GM12878 (cell line): Measurements from ENCODE around the gene JUN. TPM values are rescaled to one million over a fixed set of nuclear protein-coding genes. Genes with fewer than 3 reads are reported as not detected.

Experiments
- ATAC-seq: fragments of 200-7000 bp; cut with Tn5 transposase; 3 replicates; pipeline ENCODE4 v1.9.1; 2020; ENCODE audit warnings: mild to moderate bottlenecking, moderate library complexity
- BruUV-seq: library from RNA; stranded (reverse); fragments of 400-500 nt; replicated peaks from 2 replicates; lab custom pipeline; 2021; lab: Mats Ljungman, UMichigan
- CTCF ChIA-PET: fragments of 300-600 bp; sonication (Branson Sonifier 250); formaldehyde crosslinking; extraction: SDS; loops from one replicate; lab custom pipeline; 2021; ENCODE audit warnings: inconsistent platforms; lab: Yijun Ruan, JAX
- POLR2A ChIA-PET: fragments of 350-600 bp; formaldehyde crosslinking; extraction: SDS; loops from one replicate; lab custom pipeline; 2021; ENCODE audit warnings: inconsistent platforms; lab: Charles Lee
- RAD21 ChIA-PET: fragments of 300-600 bp; sonication (Branson Sonifier 250); formaldehyde crosslinking; loops from one replicate; lab custom pipeline; 2023; ENCODE audit warnings: antibody characterized with exemption; ENCODE audit not compliant: unreplicated experiment; lab: Charles Lee
- SMC1A ChIA-PET: fragments of 300-600 bp; sonication (Branson Sonifier 250); formaldehyde crosslinking; loops from one replicate; lab custom pipeline; 2023; ENCODE audit not compliant: unreplicated experiment, uncharacterized antibody; lab: Charles Lee
- DNase-seq: peaks from one replicate; pipeline ENCODE4 v3.0.0-alpha.2; 2011; ENCODE audit warnings: low read depth, low spot score
- FAIRE-seq: peaks from 3 replicates; lab custom pipeline; 2011; peaks lifted over from hg19 to GRCh38; lab: Jason Lieb, UNC
- H2AFZ ChIP-seq: 2 replicates; pipeline ENCODE4 v1.6.0; 2011; ENCODE audit warnings: low read depth, low read length, control low read depth; ENCODE audit not compliant: control insufficient read depth
- H3K27ac ChIP-seq: 2 replicates; pipeline ENCODE4 v1.5.1; 2011; ENCODE audit warnings: control low read depth; ENCODE audit not compliant: control insufficient read depth, insufficient read depth
- H3K27me3 ChIP-seq, 2 experiments: replicated peaks in 1 of 2; 2 replicates each; pipeline versions ENCODE4 v1.6.0 to v1.6.1; 2011; ENCODE audit warnings: low read length in 1 of 2; ENCODE audit not compliant: control insufficient read depth in 2 of 2, insufficient read depth in 2 of 2
- H3K36me3 ChIP-seq, 2 experiments: 2 replicates each; pipeline ENCODE4 v1.5.1; 2011; ENCODE audit warnings: low read length in 1 of 2; ENCODE audit not compliant: control insufficient read depth in 2 of 2, insufficient read depth in 2 of 2
- H3K4me1 ChIP-seq: 2 replicates; pipeline ENCODE4 v1.6.1; 2011; ENCODE audit warnings: mild to moderate bottlenecking, low read length, moderate library complexity, mixed read lengths; ENCODE audit not compliant: control insufficient read depth, insufficient read depth
- H3K4me2 ChIP-seq: 2 replicates; pipeline ENCODE4 v1.6.0; 2011; ENCODE audit warnings: control low read depth; ENCODE audit not compliant: control insufficient read depth, insufficient read depth
- H3K4me3 ChIP-seq: fragments of 200-600 bp; sonication (generic); 2 replicates; pipeline ENCODE4 v1.5.1; 2016
- H3K79me2 ChIP-seq: 2 replicates; pipeline ENCODE4 v1.6.0; 2011; ENCODE audit warnings: low read length; ENCODE audit not compliant: control insufficient read depth, insufficient read depth
- H3K9ac ChIP-seq: 2 replicates; pipeline ENCODE4 v1.8.0; 2011; ENCODE audit warnings: low read length, control low read depth, mixed read lengths; ENCODE audit not compliant: control insufficient read depth, insufficient read depth
- H3K9me3 ChIP-seq: replicated peaks from 3 replicates; pipeline ENCODE4 v1.5.1; 2011; ENCODE audit warnings: mild to moderate bottlenecking, low read length; ENCODE audit not compliant: control insufficient read depth, insufficient read depth
- H4K20me1 ChIP-seq: 2 replicates; pipeline ENCODE4 v1.6.0; 2011; ENCODE audit not compliant: control insufficient read depth, insufficient read depth
- CBX5 ChIP-seq: sonication (generic); IDR thresholded peaks from 2 replicates; pipeline ENCODE4 v1.6.1; 2016; ENCODE audit warnings: low read depth, moderate library complexity, mild to moderate bottlenecking, inconsistent platforms
- EZH2 ChIP-seq: IDR thresholded peaks from 2 replicates; pipeline ENCODE4 v1.6.1; 2012; ENCODE audit warnings: low read depth, mild to moderate bottlenecking, control low read depth, inconsistent platforms, low read length, borderline replicate concordance; ENCODE audit not compliant: control insufficient read depth
- FOXM1 ChIP-seq: IDR thresholded peaks from 2 replicates; pipeline ENCODE4 v1.6.1; 2012; ENCODE audit warnings: low read depth, mild to moderate bottlenecking, inconsistent platforms, low read length, moderate library complexity
- MTA3 ChIP-seq: IDR thresholded peaks from 2 replicates; pipeline ENCODE4 v1.6.1; 2012; ENCODE audit warnings: low read length, inconsistent platforms, borderline replicate concordance
- RB1 ChIP-seq: fragments of 450-650 bp; formaldehyde crosslinking; IDR thresholded peaks from 2 replicates; pipeline ENCODE4 v1.6.1; 2017; ENCODE audit warnings: mild to moderate bottlenecking, borderline replicate concordance
- RELA ChIP-seq: fragments of 450-650 bp; IDR thresholded peaks from 2 replicates; pipeline ENCODE4 v1.8.0; 2014; ENCODE audit warnings: borderline replicate concordance; ENCODE audit not compliant: partially characterized antibody
- SMAD5 ChIP-seq: IDR thresholded peaks from 2 replicates; pipeline ENCODE4 v1.6.1; 2016; ENCODE audit warnings: antibody characterized with exemption, low read depth
- TAF1 ChIP-seq: IDR thresholded peaks from 2 replicates; pipeline ENCODE4 v1.6.1; 2011; ENCODE audit warnings: mild to moderate bottlenecking, low read depth, low read length, borderline replicate concordance
- TCF3 ChIP-seq: IDR thresholded peaks from 2 replicates; pipeline ENCODE4 v1.6.1; 2012; ENCODE audit warnings: low read depth, mild to moderate bottlenecking, low read length, borderline replicate concordance; ENCODE audit not compliant: insufficient read depth
- TCF7 ChIP-seq: IDR thresholded peaks from 2 replicates; pipeline ENCODE4 v1.6.1; 2014; ENCODE audit warnings: antibody characterized with exemption, borderline replicate concordance
- ZNF24 ChIP-seq: fragments of 450-650 bp; IDR thresholded peaks from 2 replicates; pipeline ENCODE4 v1.6.1; 2017; ENCODE audit warnings: antibody characterized with exemption, mild to moderate bottlenecking
- WGBS: methylation state at CpG from one replicate; pipeline ENCODE4 v1.1.6; 2016; ENCODE audit warnings: low lambda C conversion rate; ENCODE audit not compliant: insufficient replicate concordance, insufficient coverage; ENCODE audit errors: missing lambda C conversion rate; 5-methylcytosine and 5-hydroxymethylcytosine counted together
- in situ Hi-C: fragments of 300-500 bp; cut with MboI; formaldehyde crosslinking; loops from 9 replicates; pipeline ENCODE4 v1.14.3; 2018; ENCODE audit warnings: mixed read lengths
- intact Hi-C: fragments of 100-400 bp; cut with micrococcal nuclease; formaldehyde crosslinking; loops from one replicate; pipeline ENCODE4 v1.14.2; 2022; ENCODE audit not compliant: unreplicated experiment
- polyA plus RNA-seq, 11 experiments: library from polyadenylated mRNA; depleted of rRNA in 4 of 11; unstranded in 6 of 11; stranded (reverse) in 5 of 11; fragments of >200 nt; fragmentation: Nextera tagmentation in 4 of 11; fragmentation: Illumina TruSeq in 1 of 11; extraction: Ambion mirVana in 4 of 11; extraction: Trizol in 1 of 11; gene quantifications; 1 replicate in 1 of 11; 2 replicates in 10 of 11; pipeline versions ENCODE4 v1.2.1 to v1.2.3, GENCODE V29; 2011 to 2016; ENCODE audit warnings: inconsistent platforms in 2 of 11, missing spikeins in 2 of 11, low read depth in 1 of 11
- total RNA-seq, 4 experiments: library from RNA; depleted of rRNA in 3 of 4; stranded (reverse); fragments of >200 nt in 3 of 4; fragmentation: Illumina TruSeq in 1 of 4; extraction: Trizol in 1 of 4; gene quantifications; 2 replicates each; pipeline versions ENCODE4 v1.2.1 to v1.2.3, GENCODE V29; 2013 to 2021
- TF ChIP-seq, protein P1 (sequence below): fragments of 450-650 bp; IDR thresholded peaks from 2 replicates; pipeline ENCODE4 v1.6.1; 2017; ENCODE audit warnings: low read depth, mild to moderate bottlenecking, moderate library complexity
- TF ChIP-seq, protein P2 (sequence below): IDR thresholded peaks from 2 replicates; pipeline ENCODE4 v1.6.1; 2012; ENCODE audit warnings: low read depth, low read length, improper control_type of control experiment
- TF ChIP-seq, protein P3 (sequence below): IDR thresholded peaks from 2 replicates; pipeline ENCODE4 v1.6.1; 2011; ENCODE audit warnings: low read depth, mild to moderate bottlenecking, low read length, moderate library complexity, borderline replicate concordance; ENCODE audit errors: extremely low read depth
- TF ChIP-seq, protein P4 (sequence below): fragments of 450-650 bp; IDR thresholded peaks from 2 replicates; pipeline ENCODE4 v1.6.1; 2018; ENCODE audit warnings: mild to moderate bottlenecking, low read depth, moderate library complexity; ENCODE audit not compliant: partially characterized antibody

JUN gene
- total and polyA plus RNA-seq, 10 of the 15 experiments (the other 5 are each of a cell fraction or from before 2014, with no cell fraction given), result 0.18 to 8.4 (median 2.8) TPM

DNA sequence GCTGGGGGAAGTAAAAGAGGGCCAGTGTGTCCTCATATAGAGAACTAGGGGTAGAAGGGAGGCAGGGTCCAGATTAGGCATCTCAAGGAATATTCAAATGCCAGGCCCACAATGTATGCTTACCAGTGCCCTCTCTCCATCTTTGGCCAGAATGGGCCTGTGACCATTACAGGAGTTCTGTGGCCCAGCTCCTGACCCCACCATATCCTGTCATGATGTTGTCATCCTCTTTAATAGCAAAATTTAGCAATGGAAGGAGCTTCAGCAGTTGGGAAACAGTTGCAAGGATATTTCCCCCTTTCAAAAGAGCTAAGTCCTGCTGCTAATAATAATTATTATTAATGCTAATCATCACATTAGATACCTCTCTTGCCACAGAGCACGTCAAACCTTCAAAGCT is 49.3 kb upstream of the JUN start:
- in situ Hi-C loops, result no loop called here
- no peak overlapping the region for H3K9ac ChIP-seq
- no peak overlapping the region for H3K4me2 ChIP-seq
- 90% methylated on average over 1 of the region's 1 CpG for WGBS
- H3K4me1 ChIP-seq, result no peaks in the 10 kb centered on the region
- ChIA-PET CTCF (interaction anchor here (1.3 kb wide), 1 partner anchor 18 kb away, joined by 3 read pairs; no protein-coding TSS in a partner anchor), SMC1A (no interaction called here), POLR2A (no interaction called here), RAD21 (no interaction called here)
- no TSS peak for BruUV-seq
- DNase-seq (no peak), FAIRE-seq (no peak), ATAC-seq (no peak)
- H2AFZ ChIP-seq, result no peak overlapping the region
- H4K20me1 ChIP-seq, result no peaks in the 10 kb centered on the region
- no peaks in the 10 kb centered on the region; the same call in 2 of the 3 replicates for H3K9me3 ChIP-seq
- intact Hi-C loops, result no loop called here
- no peaks in the 10 kb centered on the region for H3K36me3 ChIP-seq
- no peak overlapping the region for H3K4me3 ChIP-seq
- no peak overlapping the region for H3K27ac ChIP-seq
- TF ChIP-seq CBX5 (no peak), TCF3 (no peak), EZH2 (no peak), ZNF24 (no peak), TAF1 (no peak), RELA (no peak), MTA3 (no peak), RB1 (no peak), FOXM1 (no peak), TCF7 (no peak), SMAD5 (no peak)
- TF ChIP-seq, protein P1, sequence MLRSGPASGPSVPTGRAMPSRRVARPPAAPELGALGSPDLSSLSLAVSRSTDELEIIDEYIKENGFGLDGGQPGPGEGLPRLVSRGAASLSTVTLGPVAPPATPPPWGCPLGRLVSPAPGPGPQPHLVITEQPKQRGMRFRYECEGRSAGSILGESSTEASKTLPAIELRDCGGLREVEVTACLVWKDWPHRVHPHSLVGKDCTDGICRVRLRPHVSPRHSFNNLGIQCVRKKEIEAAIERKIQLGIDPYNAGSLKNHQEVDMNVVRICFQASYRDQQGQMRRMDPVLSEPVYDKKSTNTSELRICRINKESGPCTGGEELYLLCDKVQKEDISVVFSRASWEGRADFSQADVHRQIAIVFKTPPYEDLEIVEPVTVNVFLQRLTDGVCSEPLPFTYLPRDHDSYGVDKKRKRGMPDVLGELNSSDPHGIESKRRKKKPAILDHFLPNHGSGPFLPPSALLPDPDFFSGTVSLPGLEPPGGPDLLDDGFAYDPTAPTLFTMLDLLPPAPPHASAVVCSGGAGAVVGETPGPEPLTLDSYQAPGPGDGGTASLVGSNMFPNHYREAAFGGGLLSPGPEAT, result no peak
- TF ChIP-seq, protein P2, sequence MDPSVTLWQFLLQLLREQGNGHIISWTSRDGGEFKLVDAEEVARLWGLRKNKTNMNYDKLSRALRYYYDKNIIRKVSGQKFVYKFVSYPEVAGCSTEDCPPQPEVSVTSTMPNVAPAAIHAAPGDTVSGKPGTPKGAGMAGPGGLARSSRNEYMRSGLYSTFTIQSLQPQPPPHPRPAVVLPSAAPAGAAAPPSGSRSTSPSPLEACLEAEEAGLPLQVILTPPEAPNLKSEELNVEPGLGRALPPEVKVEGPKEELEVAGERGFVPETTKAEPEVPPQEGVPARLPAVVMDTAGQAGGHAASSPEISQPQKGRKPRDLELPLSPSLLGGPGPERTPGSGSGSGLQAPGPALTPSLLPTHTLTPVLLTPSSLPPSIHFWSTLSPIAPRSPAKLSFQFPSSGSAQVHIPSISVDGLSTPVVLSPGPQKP, result no peak
- TF ChIP-seq, protein P3, sequence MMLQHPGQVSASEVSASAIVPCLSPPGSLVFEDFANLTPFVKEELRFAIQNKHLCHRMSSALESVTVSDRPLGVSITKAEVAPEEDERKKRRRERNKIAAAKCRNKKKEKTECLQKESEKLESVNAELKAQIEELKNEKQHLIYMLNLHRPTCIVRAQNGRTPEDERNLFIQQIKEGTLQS, result no peak
- TF ChIP-seq, protein P4, sequence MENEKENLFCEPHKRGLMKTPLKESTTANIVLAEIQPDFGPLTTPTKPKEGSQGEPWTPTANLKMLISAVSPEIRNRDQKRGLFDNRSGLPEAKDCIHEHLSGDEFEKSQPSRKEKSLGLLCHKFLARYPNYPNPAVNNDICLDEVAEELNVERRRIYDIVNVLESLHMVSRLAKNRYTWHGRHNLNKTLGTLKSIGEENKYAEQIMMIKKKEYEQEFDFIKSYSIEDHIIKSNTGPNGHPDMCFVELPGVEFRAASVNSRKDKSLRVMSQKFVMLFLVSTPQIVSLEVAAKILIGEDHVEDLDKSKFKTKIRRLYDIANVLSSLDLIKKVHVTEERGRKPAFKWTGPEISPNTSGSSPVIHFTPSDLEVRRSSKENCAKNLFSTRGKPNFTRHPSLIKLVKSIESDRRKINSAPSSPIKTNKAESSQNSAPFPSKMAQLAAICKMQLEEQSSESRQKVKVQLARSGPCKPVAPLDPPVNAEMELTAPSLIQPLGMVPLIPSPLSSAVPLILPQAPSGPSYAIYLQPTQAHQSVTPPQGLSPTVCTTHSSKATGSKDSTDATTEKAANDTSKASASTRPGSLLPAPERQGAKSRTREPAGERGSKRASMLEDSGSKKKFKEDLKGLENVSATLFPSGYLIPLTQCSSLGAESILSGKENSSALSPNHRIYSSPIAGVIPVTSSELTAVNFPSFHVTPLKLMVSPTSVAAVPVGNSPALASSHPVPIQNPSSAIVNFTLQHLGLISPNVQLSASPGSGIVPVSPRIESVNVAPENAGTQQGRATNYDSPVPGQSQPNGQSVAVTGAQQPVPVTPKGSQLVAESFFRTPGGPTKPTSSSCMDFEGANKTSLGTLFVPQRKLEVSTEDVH, result no peak
- no peaks in the 10 kb centered on the region for H3K79me2 ChIP-seq
- H3K27me3 ChIP-seq, result no peaks in the 10 kb centered on the region
